H9 (cell line): Measurements from ENCODE around the gene TUT4. TPM values are rescaled to one million over a fixed set of nuclear protein-coding genes. Genes with fewer than 3 reads are reported as not detected.

Experiments used
- DNase-seq: peaks from one replicate; pipeline ENCODE4 v3.0.0-alpha.2; 2017
- H2AFZ ChIP-seq: one replicate; pipeline ENCODE4 v1.6.1; 2013; ENCODE audit warnings: mild to moderate bottlenecking, low read length, control low read depth, moderate library complexity
- H2AK5ac ChIP-seq: 2 replicates; pipeline ENCODE4 v1.6.1; 2013; ENCODE audit warnings: low read length, control low read depth, mixed read lengths; ENCODE audit not compliant: insufficient read length
- H2BK120ac ChIP-seq: one replicate; pipeline ENCODE4 v1.6.1; 2013; ENCODE audit warnings: low read depth, mild to moderate bottlenecking, low read length, control low read depth, inconsistent platforms; ENCODE audit not compliant: poor library complexity, severe bottlenecking
- H2BK12ac ChIP-seq: 2 replicates; pipeline ENCODE4 v1.6.1; 2013; ENCODE audit warnings: low read length, control low read depth, mixed read lengths, low read depth; ENCODE audit not compliant: insufficient read length
- H2BK15ac ChIP-seq: 2 replicates; pipeline ENCODE4 v1.6.1; 2013; ENCODE audit warnings: low read depth, low read length, control low read depth
- H2BK20ac ChIP-seq: one replicate; pipeline ENCODE4 v1.6.1; 2013; ENCODE audit warnings: low read depth, mild to moderate bottlenecking, low read length, control low read depth, inconsistent platforms; ENCODE audit not compliant: poor library complexity, severe bottlenecking
- H2BK5ac ChIP-seq: 2 replicates; pipeline ENCODE4 v1.6.1; 2013; ENCODE audit warnings: low read length, control low read depth, mixed read lengths; ENCODE audit not compliant: insufficient read length
- H3K14ac ChIP-seq: 2 replicates; pipeline ENCODE4 v1.6.1; 2013; ENCODE audit warnings: low read length, control low read depth; ENCODE audit not compliant: insufficient read depth
- H3K18ac ChIP-seq: 2 replicates; pipeline ENCODE4 v1.6.1; 2013; ENCODE audit warnings: low read depth, mild to moderate bottlenecking, mixed read lengths, low read length, control low read depth; ENCODE audit not compliant: insufficient read length
- H3K23ac ChIP-seq: 2 replicates; pipeline ENCODE4 v1.6.1; 2013; ENCODE audit warnings: low read length, control low read depth, mixed read lengths, low read depth; ENCODE audit not compliant: insufficient read length
- H3K23me2 ChIP-seq: 2 replicates; pipeline ENCODE4 v1.6.1; 2013; ENCODE audit warnings: low read depth, mild to moderate bottlenecking, mixed read lengths, low read length, control low read depth; ENCODE audit not compliant: insufficient read length, poor library complexity, severe bottlenecking
- H3K27ac ChIP-seq: 2 replicates; pipeline ENCODE4 v1.5.1; 2013; ENCODE audit warnings: low read length, control low read depth, mixed read lengths, low read depth; ENCODE audit not compliant: insufficient read length
- H3K27me3 ChIP-seq: 2 replicates; pipeline ENCODE4 v1.6.1; 2013; ENCODE audit warnings: low read length, control low read depth, inconsistent platforms; ENCODE audit not compliant: insufficient read depth
- H3K4ac ChIP-seq: 2 replicates; pipeline ENCODE4 v1.6.1; 2013; ENCODE audit warnings: low read depth, mild to moderate bottlenecking, control low read depth, inconsistent platforms, low read length, moderate library complexity
- H3K4me1 ChIP-seq: 2 replicates; pipeline ENCODE4 v1.6.1; 2013; ENCODE audit warnings: low read length, control low read depth, inconsistent platforms; ENCODE audit not compliant: insufficient read depth
- H3K4me2 ChIP-seq: 2 replicates; pipeline ENCODE4 v1.6.1; 2013; ENCODE audit warnings: low read length, control low read depth, mixed read lengths; ENCODE audit not compliant: insufficient read length, insufficient read depth
- H3K56ac ChIP-seq: 2 replicates; pipeline ENCODE4 v1.6.1; 2013; ENCODE audit warnings: low read depth, mild to moderate bottlenecking, mixed read lengths, low read length, control low read depth; ENCODE audit not compliant: insufficient read length
- H3K79me1 ChIP-seq: 2 replicates; pipeline ENCODE4 v1.6.1; 2013; ENCODE audit warnings: low read depth, mild to moderate bottlenecking, moderate library complexity, low read length, control low read depth, inconsistent platforms; ENCODE audit not compliant: insufficient read depth, poor library complexity, severe bottlenecking
- H3K79me2 ChIP-seq: 2 replicates; pipeline ENCODE4 v1.6.1; 2013; ENCODE audit warnings: low read length, control low read depth, inconsistent platforms; ENCODE audit not compliant: insufficient read depth
- H3K9ac ChIP-seq: 2 replicates; pipeline ENCODE4 v1.6.1; 2013; ENCODE audit warnings: low read length, control low read depth, mixed read lengths; ENCODE audit not compliant: insufficient read length; ENCODE audit errors: extremely low read depth
- H3K9me3 ChIP-seq: one replicate; pipeline ENCODE4 v1.6.1; 2013; ENCODE audit warnings: low read depth, low read length, inconsistent platforms; ENCODE audit not compliant: control insufficient read depth
- H3T11ph ChIP-seq: one replicate; pipeline ENCODE4 v1.6.1; 2013; ENCODE audit warnings: mild to moderate bottlenecking, low read length, control low read depth, inconsistent platforms
- H4K20me1 ChIP-seq: one replicate; pipeline ENCODE4 v1.6.1; 2013; ENCODE audit not compliant: control insufficient read depth, insufficient read length, insufficient read depth
- H4K5ac ChIP-seq: 2 replicates; pipeline ENCODE4 v1.6.1; 2013; ENCODE audit warnings: low read depth, mild to moderate bottlenecking, mixed read lengths, low read length, control low read depth; ENCODE audit not compliant: insufficient read length
- H4K8ac ChIP-seq: replicated peaks from 2 replicates; pipeline ENCODE4 v1.6.1; 2013; ENCODE audit warnings: low read length, control low read depth, mixed read lengths, low read depth; ENCODE audit not compliant: insufficient read length
- H4K91ac ChIP-seq: 2 replicates; pipeline ENCODE4 v1.6.1; 2013; ENCODE audit warnings: low read depth, mild to moderate bottlenecking, moderate library complexity, mixed read lengths, low read length, control low read depth; ENCODE audit not compliant: insufficient read length
- H3K27ac Mint-ChIP-seq, 3 experiments: 2 replicates in 2 of 3; 3 replicates in 1 of 3; pipeline ENCODE4 v1.8.0; 2020 to 2021; ENCODE audit warnings: mixed read lengths in 3 of 3, mild to moderate bottlenecking in 1 of 3, moderate library complexity in 1 of 3
- H3K27me3 Mint-ChIP-seq: 2 replicates; pipeline ENCODE4 v1.8.0; 2021; ENCODE audit warnings: low read depth, mild to moderate bottlenecking, moderate library complexity, mixed read lengths
- H3K36me3 Mint-ChIP-seq, 3 experiments: 2 replicates in 2 of 3; 3 replicates in 1 of 3; pipeline ENCODE4 v1.8.0; 2020 to 2021; ENCODE audit warnings: low read depth in 3 of 3, mixed read lengths in 3 of 3; ENCODE audit not compliant: insufficient read depth in 1 of 3
- H3K4me1 Mint-ChIP-seq, 2 experiments: 2 replicates each; pipeline ENCODE4 v1.8.0; 2020; ENCODE audit warnings: mixed read lengths in 2 of 2
- H3K4me3 Mint-ChIP-seq, 2 experiments: 2 replicates in 1 of 2; 3 replicates in 1 of 2; pipeline ENCODE4 v1.8.0; 2020 to 2021; ENCODE audit warnings: mild to moderate bottlenecking in 2 of 2, mixed read lengths in 2 of 2, moderate library complexity in 1 of 2
- H3K9me3 Mint-ChIP-seq, 2 experiments: 2 replicates in 1 of 2; 3 replicates in 1 of 2; pipeline ENCODE4 v1.8.0; 2020; ENCODE audit warnings: mild to moderate bottlenecking in 2 of 2, mixed read lengths in 2 of 2, moderate library complexity in 1 of 2
- total RNA-seq: library from RNA; stranded (reverse); gene quantifications from 2 replicates; pipeline ENCODE4 v1.2.1, GENCODE V29; 2021
- TF ChIP-seq, protein P1 (sequence below): fragments of 200-600 bp; sonication (generic); conservative IDR thresholded peaks from 3 replicates; pipeline ENCODE4 v1.8.0; 2021; ENCODE audit warnings: antibody characterized with exemption, mild to moderate bottlenecking

The TUT4 gene
- total RNA-seq, 1 experiment from 2014 or later, result 59.3 TPM

DNA sequence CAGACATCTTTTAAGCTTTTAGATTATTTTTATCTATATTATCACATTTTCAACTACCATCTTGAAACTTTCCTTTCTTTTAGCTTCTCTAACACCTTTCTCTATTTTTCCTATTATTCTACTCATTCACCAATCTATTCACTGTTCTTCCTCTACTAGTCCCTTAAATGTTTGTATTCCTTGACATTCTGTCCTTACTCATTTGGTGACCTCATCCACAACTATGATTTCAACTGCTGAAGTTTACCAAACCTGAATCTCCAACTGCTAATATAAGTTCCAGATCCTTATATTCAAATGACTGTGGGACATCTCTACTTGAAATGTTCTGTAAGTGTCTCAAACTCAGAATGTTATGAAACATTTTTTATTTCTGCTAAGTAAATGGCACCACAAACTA, 49.2 kb downstream of the TUT4 start:
- TF ChIP-seq, protein P1, sequence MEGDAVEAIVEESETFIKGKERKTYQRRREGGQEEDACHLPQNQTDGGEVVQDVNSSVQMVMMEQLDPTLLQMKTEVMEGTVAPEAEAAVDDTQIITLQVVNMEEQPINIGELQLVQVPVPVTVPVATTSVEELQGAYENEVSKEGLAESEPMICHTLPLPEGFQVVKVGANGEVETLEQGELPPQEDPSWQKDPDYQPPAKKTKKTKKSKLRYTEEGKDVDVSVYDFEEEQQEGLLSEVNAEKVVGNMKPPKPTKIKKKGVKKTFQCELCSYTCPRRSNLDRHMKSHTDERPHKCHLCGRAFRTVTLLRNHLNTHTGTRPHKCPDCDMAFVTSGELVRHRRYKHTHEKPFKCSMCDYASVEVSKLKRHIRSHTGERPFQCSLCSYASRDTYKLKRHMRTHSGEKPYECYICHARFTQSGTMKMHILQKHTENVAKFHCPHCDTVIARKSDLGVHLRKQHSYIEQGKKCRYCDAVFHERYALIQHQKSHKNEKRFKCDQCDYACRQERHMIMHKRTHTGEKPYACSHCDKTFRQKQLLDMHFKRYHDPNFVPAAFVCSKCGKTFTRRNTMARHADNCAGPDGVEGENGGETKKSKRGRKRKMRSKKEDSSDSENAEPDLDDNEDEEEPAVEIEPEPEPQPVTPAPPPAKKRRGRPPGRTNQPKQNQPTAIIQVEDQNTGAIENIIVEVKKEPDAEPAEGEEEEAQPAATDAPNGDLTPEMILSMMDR, result no peak
- Mint-ChIP-seq H3K9me3 (peaks cover 0 to 2% of the 10 kb centered on the region in 2 experiments; a peak in 1 of 5 replicates), H3K4me1 (0 out of 4 replicates have a peak, but pooled peaks cover 0 to 4% of the 10 kb centered on the region in 2 experiments), H3K36me3 (peaks cover 3 to 23% (median 14%) of the 10 kb centered on the region in 3 experiments; a peak in 6 of 7 replicates), H3K4me3 (no peak overlapping the region), H3K27me3 (no peaks in the 10 kb centered on the region), H3K27ac (no peak overlapping the region; a peak in 1 of 7 replicates)
- Histone ChIP-seq H3K23ac (no peak overlapping the region), H3K9me3 (no peaks in the 10 kb centered on the region), H2BK15ac (no peak overlapping the region), H2BK20ac (no peak overlapping the region), H3K4ac (no peak overlapping the region), H4K8ac (no peak overlapping the region), H3T11ph (no peak overlapping the region), H3K79me1 (no peaks in the 10 kb centered on the region), H3K27me3 (no peaks in the 10 kb centered on the region), H3K9ac (no peak overlapping the region), H3K79me2 (no peaks in the 10 kb centered on the region), H3K27ac (no peak overlapping the region), H4K91ac (no peak overlapping the region), H3K18ac (no peak overlapping the region), H3K14ac (no peak overlapping the region), H2AFZ (no peak overlapping the region), H3K4me2 (no peak overlapping the region), H3K4me1 (0 out of 2 replicates have a peak, but pooled peaks cover 3% of the 10 kb centered on the region), H3K56ac (no peak overlapping the region), H2BK12ac (no peak overlapping the region), H2BK5ac (no peak overlapping the region), H4K20me1 (no peaks in the 10 kb centered on the region), H3K23me2 (no peaks in the 10 kb centered on the region), H4K5ac (no peak overlapping the region), H2AK5ac (no peak overlapping the region), H2BK120ac (no peak overlapping the region)
- no peak for DNase-seq
